ENCODE data around the gene RABAC1. TPM values are rescaled to one million over a fixed set of nuclear protein-coding genes. Genes with fewer than 3 reads are reported as not detected.

The RABAC1 gene
- total RNA-seq, 1 experiment from 2014 or later, result 115 TPM

- Histone ChIP-seq H3K27me3 (replicated peaks) (peaks cover 21% of the 10 kb centered on the region), H3K4me1 (replicated peaks) (no peaks in the 10 kb centered on the region), H3K4me3 (no peak overlapping the region), H3K9me3 (replicated peaks) (no peaks in the 10 kb centered on the region), H3K27ac (no peak overlapping the region), H3K36me3 (peaks cover 49% of the 10 kb centered on the region)
- no peak for DNase-seq (ENCODE audit: low read depth in 1 of 2, low spot score in 2 of 2)
These were observed 52.0 kb downstream of the RABAC1 start for GRCh38 chr19:41906916-41907680.

Other genes with a start within 250 kb of the RABAC1 start
- gene CEACAM6, start 203.8 kb downstream of the RABAC1 start, total RNA-seq (2014; rRNA removed; shearing (Covaris generic)), result not detected in 2 replicates
- not detected in 2 replicates for gene CEACAM3, start 162.7 kb downstream of the RABAC1 start, total RNA-seq (2014; rRNA removed; shearing (Covaris generic))
- gene LYPD4, start 114.6 kb downstream of the RABAC1 start, total RNA-seq (2014; rRNA removed; shearing (Covaris generic)), result not detected in 2 replicates
- not detected in 2 replicates for gene DMRTC2, start 114.3 kb downstream of the RABAC1 start, total RNA-seq (2014; rRNA removed; shearing (Covaris generic))
- gene RPS19, start 99.1 kb downstream of the RABAC1 start, total RNA-seq (2014; rRNA removed; shearing (Covaris generic)), result 1,363 and 2,314 TPM in 2 replicates
- 0.24 and 0.69 TPM in 2 replicates for gene CD79A, start 82.0 kb downstream of the RABAC1 start, total RNA-seq (2014; rRNA removed; shearing (Covaris generic))
- gene ARHGEF1, start 76.1 kb downstream of the RABAC1 start, total RNA-seq (2014; rRNA removed; shearing (Covaris generic)), result 44.5 and 44.9 TPM in 2 replicates
- not detected in 2 replicates for gene ERFL, start 30.9 kb downstream of the RABAC1 start, total RNA-seq (2014; rRNA removed; shearing (Covaris generic))
- not detected in 2 replicates for gene ATP1A3, start 34.9 kb upstream of the RABAC1 start, total RNA-seq (2014; rRNA removed; shearing (Covaris generic))
- gene GRIK5, start 110.9 kb upstream of the RABAC1 start, total RNA-seq (2014; rRNA removed; shearing (Covaris generic)), result not detected in 2 replicates
- gene ZNF574, start 116.8 kb upstream of the RABAC1 start, total RNA-seq (2014; rRNA removed; shearing (Covaris generic)), result 20.6 and 23.0 TPM in 2 replicates
- gene POU2F2, start 173.1 kb upstream of the RABAC1 start, total RNA-seq (2014; rRNA removed; shearing (Covaris generic)), result 0.05 TPM in 1 of 2 replicates, not detected in the other